ENCODE data around the gene PLA2G4B.

DNA sequence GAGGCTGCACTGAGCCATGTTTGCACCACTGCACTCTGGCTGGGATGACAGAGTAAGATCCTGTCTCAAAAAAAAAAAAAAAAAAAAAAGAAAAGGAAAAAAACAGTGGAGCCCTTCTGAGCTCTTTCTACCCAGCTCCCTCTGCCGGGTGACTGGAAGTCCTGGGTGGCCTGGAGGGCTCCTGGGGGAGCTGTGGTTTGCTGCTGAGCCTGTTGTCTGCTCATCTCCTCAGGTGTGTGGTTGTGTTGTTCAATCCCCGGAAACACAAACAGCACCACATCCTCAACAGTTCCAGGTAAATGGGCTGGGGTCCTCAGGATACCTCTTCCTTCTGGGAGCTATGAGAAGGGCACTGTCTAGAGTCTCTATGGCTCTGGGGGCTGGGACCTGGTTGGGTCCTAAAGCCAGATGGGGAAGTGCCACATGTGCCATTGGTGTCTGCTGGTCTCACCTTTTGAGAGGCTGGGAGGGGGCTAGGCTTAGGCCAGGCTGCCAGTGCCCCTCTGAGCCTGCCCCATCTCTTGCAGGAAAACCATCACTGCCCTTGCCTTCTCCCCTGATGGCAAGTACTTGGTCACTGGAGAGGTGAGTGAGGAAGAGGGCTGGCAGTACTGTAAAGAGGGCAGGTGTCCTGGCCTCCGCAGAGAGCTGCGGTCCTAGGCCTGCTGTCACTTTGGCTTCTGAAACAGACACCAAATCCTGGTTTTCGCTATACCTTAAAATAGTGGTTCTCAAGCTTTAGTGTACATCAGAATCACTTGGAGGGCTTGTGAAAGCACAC is 27.8 kb upstream of the PLA2G4B start:
- TF ChIP-seq POLR2A (IDR thresholded peaks at IDR 0.05; ENCODE audit: low read length) (no peak), GATA1 (IDR thresholded peaks at IDR 0.05; ENCODE audit: low read depth, low read length) (no peak)

Data from erythroblast (primary cell).